GM06990 (cell line): ENCODE results near the gene POC1A.
A peak's percentile ranks its signal among the peaks of the same experiment; 100 is the strongest.

Source experiments
- DNase-seq: peaks from one replicate; pipeline ENCODE4 v3.0.0-alpha.2; 2011; ENCODE audit not compliant: insufficient read length; ENCODE audit errors: extremely low read depth
- H3K27me3 ChIP-seq: replicated peaks from 2 replicates; pipeline ENCODE4 v1.6.0; 2011; ENCODE audit warnings: low read length; ENCODE audit not compliant: control insufficient read depth, insufficient read depth
- H3K36me3 ChIP-seq: 2 replicates; pipeline ENCODE4 v1.5.1; 2011; ENCODE audit warnings: low read length; ENCODE audit not compliant: control insufficient read depth, insufficient read depth
- H3K4me3 ChIP-seq: replicated peaks from 2 replicates; pipeline ENCODE4 v1.5.1; 2011; ENCODE audit warnings: low read depth, mild to moderate bottlenecking, control low read depth, low read length
- TF ChIP-seq, protein P1 (sequence below): IDR thresholded peaks from 2 replicates; pipeline ENCODE4 v1.5.1; 2011; ENCODE audit warnings: low read length, control low read depth, mild to moderate bottlenecking, inconsistent platforms; ENCODE audit not compliant: insufficient read depth, poor library complexity, severe bottlenecking

POC1A gene

DNA sequence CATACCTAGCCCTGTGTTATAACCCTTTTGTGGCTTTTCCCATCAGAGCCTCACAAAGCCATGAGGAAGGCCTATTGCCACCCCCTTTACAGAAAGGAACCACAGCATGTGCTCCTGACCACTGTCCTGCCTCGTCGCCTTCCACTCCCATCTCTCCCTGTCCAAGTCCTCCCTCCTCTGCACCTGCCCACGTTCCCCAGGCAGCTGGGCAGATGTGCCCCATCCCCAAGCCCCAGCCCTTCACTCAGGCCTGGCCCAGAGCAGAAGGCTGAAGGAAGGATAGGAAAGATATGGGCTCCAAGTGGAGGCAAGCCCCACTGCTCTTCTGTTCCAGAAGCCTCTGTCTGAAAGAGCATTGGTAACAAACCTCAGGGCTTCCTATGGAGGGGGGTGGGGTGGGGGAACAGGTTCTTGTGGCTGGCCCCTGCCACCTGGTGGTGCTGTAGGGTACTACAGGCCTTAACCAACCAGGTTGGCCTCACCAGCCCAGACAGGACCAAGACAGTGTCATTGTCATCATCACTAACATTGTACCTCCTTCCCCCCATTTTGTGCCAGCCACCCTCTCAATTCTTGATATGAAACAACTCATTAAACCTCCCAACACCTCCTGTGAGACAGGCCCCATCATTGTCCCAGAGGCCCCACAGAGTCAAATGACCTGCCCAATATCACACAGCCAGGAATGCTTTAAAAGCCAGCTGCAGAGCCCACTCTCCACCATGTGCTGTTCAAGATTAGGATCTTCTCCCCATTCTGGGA lies 10.0 kb downstream of the POC1A start:
- DNase-seq = peak; percentile 48
- H3K4me3 ChIP-seq = no peak overlapping the region
- TF ChIP-seq, protein P1, sequence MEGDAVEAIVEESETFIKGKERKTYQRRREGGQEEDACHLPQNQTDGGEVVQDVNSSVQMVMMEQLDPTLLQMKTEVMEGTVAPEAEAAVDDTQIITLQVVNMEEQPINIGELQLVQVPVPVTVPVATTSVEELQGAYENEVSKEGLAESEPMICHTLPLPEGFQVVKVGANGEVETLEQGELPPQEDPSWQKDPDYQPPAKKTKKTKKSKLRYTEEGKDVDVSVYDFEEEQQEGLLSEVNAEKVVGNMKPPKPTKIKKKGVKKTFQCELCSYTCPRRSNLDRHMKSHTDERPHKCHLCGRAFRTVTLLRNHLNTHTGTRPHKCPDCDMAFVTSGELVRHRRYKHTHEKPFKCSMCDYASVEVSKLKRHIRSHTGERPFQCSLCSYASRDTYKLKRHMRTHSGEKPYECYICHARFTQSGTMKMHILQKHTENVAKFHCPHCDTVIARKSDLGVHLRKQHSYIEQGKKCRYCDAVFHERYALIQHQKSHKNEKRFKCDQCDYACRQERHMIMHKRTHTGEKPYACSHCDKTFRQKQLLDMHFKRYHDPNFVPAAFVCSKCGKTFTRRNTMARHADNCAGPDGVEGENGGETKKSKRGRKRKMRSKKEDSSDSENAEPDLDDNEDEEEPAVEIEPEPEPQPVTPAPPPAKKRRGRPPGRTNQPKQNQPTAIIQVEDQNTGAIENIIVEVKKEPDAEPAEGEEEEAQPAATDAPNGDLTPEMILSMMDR = peak; percentile 95
- peaks cover 18% of the 10 kb centered on the region for H3K36me3 ChIP-seq
- H3K27me3 ChIP-seq = no peaks in the 10 kb centered on the region

- H3K27me3 ChIP-seq = no peaks in the 10 kb centered on the region
- H3K4me3 ChIP-seq = no peak overlapping the region
- no peak for DNase-seq
- TF ChIP-seq, protein P1 = no peak
- peaks cover 15% of the 10 kb centered on the region for H3K36me3 ChIP-seq
Measured at GRCh38 chr3:52143616-52144015, 10.6 kb downstream of the POC1A start.

- TF ChIP-seq, protein P1 = no peak
- Histone ChIP-seq H3K36me3 (peaks cover 16% of the 10 kb centered on the region), H3K4me3 (no peak overlapping the region), H3K27me3 (no peaks in the 10 kb centered on the region)
- DNase-seq = no peak
Measured at GRCh38 chr3:52143156-52143555, 11.1 kb downstream of the POC1A start.

GRCh38 chr3:52141751-52142150 lies 12.5 kb downstream of the POC1A start:
- no peak overlapping the region for H3K4me3 ChIP-seq
- TF ChIP-seq, protein P1 = no peak
- H3K36me3 ChIP-seq = peaks cover 19% of the 10 kb centered on the region
- DNase-seq = no peak
- H3K27me3 ChIP-seq = no peaks in the 10 kb centered on the region

- TF ChIP-seq, protein P1 = no peak
- peaks cover 23% of the 10 kb centered on the region for H3K36me3 ChIP-seq
Measured at GRCh38 chr3:52140769-52141168, 13.5 kb downstream of the POC1A start.

GRCh38 chr3:52140000-52140399 lies 14.2 kb downstream of the POC1A start:
- H3K36me3 ChIP-seq = peaks cover 19% of the 10 kb centered on the region
- DNase-seq = no peak
- no peak overlapping the region for H3K4me3 ChIP-seq
- H3K27me3 ChIP-seq = no peaks in the 10 kb centered on the region
- TF ChIP-seq, protein P1 = no peak

More at GRCh38 chr3:52140769-52141168, 13.5 kb downstream of the POC1A start:
- no peak overlapping the region for H3K4me3 ChIP-seq
- no peaks in the 10 kb centered on the region for H3K27me3 ChIP-seq
- no peak for DNase-seq
